NCI-H345 treated with DMSO at 0.1 percent for 48 hours (cell line): ENCODE measurements around the gene KATNB1.
"Not testable (repeated sequence)": the region's sequence is repeated elsewhere in the genome, so short reads cannot be mapped to it uniquely, and the experiment has no call there.

Source experiments
- DNase-seq: peaks from one replicate; lab custom pipeline; 2025; ENCODE audit not compliant: unreplicated experiment; lab: John Stamatoyannopoulos, UW

Gene KATNB1

DNA sequence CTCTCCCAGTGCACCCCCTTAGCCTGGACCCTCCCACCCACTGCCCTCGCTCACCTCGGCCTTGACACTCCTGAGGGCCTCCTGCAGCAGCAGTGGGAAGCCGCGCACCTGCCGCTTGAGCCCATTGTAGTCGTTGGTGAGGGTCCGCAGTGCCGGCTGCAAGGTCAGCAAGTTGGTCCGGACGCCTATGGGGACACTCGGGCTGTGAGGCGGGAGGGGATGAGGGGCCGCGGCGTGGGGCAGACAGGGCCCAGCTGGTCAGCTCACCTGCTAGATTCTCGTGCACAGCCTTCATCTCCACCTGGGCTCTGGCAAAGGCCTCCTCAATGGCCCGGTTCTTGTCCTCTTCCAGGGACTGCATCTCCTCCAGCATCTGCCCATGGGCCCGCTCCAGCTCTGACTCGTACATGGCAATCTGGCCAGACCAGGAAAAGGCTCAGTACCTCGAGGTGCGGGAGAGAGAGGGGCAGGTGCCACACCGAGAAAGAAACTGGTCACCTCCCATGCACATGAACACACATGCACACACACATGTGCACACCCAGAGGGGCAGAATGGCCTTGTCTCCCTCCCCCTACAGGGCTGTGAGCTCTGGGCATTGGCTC, 34.1 kb downstream of the KATNB1 start:
- DNase-seq: no peak

DNA sequence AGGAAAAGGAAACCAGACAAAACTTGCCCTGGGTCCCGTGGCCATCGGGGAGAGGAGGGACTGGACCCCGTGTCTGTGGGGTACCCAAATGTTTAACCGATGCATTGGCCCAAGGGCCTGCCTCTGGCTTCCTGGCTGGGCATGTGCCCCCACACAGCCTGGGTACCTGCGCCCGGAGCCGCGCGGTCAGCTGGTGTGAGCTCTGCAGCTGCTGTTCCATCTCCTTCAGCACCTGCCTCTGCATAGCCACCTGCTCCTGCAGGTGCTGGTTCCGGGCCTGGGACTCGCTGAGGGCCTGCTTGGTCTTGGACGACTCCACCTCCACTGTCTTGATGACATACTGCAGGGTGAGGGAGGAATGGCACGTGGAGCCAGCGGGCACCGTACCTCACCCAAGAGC, 34.8 kb downstream of the KATNB1 start:
- DNase-seq: no peak

GRCh38 chr16:57771141-57771785, 35.7 kb downstream of the KATNB1 start:
- no peak for DNase-seq

- DNase-seq: no peak
Observed at GRCh38 chr16:57773019-57773418, 37.4 kb downstream of the KATNB1 start.

- no peak for DNase-seq
Observed at GRCh38 chr16:57773655-57774295, 38.2 kb downstream of the KATNB1 start.

- no peak for DNase-seq
Observed at GRCh38 chr16:57774705-57775285, 39.2 kb downstream of the KATNB1 start.

DNA sequence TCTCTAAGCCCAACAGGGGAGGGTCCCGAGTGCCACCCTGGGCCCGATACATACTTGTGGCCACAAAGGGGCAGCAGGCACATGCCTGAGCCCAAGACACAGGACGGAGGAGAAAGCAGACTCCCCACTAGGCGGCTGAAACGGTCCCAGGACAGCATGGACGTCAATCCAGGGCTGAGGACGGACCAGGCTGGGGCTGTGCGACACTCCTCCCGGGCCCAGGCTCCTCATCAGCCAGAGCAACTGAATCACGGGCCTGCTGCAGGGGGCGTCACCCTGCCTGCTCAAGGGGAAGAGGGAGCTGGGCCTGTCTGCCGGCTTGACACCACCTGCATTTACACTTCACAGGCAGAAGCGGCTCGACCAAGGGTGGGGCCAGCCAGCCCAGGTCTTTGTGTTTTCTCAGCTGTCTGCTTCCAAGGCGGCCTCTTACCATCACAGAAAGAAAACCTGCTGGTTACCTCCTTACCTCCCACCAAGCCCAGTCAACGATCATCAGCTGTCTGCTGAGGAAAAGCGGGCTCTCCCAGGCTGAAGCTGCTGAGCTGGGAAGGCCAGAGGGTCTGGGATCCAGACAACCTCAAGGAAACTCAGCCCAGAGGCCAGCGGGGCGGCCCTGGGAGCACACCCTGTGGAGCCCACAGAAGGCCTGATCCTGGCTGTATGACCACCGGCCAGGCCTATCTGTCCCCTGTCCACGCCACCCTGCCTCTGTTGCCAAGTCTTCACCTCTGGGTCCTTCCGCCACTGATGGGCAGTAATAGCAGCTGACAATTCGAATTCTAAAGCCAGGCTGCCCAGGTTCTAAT, 40.3 kb downstream of the KATNB1 start:
- peak; percentile 67 for DNase-seq

DNA sequence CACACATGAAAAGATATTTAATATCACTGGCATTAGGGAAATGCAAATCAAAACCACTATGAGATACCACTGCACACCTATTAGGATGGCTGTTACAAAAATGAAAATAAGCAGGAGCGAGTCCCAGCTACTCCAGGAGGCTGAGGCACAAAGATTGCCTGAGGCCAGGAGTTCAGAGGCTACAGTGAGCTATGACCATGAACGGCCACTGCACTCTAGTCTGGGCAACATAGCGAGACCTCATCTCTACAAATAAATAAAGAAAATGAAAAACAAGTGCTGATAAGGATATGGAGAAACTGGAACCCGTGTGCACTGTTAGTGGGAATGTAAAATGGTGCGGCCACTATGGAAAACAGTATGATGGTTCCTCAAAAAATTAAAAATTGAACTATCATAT, 43.1 kb downstream of the KATNB1 start:
- DNase-seq: no peak

DNA sequence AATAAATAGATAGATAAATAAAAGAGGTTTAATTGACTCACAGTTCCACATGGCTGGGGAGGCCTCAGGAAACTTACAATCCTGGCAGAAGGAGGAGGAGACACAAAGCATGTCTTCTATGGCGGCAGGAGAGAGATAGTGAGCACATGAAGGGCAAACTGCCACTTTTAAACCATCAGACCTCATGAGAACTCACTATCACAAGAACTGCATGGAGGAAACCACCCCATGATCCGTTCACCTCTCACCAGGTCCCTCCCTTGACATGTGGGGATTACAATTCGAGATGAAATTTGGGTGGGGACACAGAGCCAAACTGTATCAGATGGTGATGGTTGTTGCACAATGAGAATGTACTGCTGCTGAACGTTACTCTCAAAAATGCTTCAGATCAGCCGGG, 44.3 kb downstream of the KATNB1 start:
- DNase-seq: not testable (repeated sequence)

DNA sequence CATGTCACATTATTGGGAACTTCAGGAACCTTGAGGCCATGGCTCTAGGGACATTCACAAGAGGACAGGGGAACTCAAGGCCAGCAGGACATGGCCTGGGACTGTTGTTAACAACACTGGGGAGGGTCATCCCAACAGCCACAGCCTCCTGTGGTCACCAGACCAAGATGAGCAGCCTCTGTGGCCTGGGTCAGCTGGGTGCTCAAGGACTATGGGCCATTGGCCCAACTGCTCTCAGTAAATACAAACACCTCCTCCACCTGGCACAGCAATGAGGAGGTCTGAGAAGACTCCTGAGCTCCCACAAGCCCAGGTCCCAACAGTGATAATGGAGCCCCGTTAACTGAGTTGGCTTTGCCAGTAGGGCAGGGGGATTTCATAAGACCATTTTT, 45.8 kb downstream of the KATNB1 start:
- no peak for DNase-seq

DNA sequence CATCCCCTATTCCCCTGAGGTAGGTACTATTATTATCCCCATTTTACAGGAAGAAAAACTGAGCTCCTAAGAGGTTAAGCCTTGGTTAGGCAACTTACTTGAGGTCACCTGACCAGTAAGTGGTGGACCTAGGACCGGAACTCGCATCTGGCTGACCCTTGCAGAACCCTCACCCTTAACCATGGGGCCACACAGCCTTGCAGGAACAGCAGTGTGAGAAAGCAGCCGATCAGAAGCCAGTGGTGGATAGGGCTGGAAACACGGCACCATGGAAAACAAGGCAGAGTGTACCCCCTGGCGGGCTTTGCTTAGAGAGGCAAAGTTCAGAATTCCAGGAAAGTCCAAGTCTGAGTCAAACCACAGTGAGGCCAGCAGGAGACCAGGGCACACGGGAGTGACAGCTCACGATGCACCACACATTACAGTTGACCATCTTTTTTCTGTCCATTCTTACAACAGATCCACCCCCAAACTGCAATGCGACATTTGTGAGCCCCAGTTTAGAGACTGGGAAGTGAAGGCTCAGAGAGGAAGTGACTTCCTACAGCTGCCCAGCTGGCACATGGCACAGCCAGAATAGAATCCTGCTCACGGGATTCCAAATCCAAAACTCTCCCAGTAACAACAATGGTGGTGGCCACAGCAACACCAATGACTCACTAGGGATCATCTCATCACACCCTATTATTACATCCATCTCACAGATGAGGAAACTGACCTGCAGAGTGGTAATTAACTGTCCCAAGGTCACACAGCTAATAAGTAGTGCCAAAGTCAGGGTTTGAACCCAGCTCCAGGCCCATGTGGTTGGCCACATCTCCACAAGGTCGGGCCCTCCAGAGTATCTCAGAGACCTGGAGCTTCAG, 46.4 kb downstream of the KATNB1 start:
- DNase-seq: no peak

DNA sequence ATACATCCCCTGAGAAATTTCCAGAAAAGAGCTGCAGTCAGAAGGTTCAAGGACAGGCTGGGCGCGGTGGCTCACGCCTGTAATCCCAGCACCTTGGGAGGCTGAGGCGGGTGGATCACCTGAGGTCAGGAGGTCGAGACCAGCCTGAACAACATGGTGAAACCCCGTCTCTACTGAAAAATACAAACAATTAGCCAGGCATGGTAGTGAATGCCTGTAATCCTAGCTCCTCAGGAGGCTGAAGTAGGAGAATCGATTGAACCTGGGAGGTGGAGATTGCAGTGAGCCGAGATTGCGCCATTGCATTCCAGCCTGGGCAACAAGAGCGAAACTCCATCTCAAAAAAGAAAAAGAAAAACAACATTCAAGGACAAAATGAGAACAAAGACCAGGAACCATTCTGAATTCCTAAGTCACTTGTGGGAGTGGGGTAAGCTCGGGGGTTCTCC, 47.1 kb downstream of the KATNB1 start:
- DNase-seq: not testable (repeated sequence)

- DNase-seq: no peak
Observed at GRCh38 chr16:57783116-57783515, 47.5 kb downstream of the KATNB1 start.

GRCh38 chr16:57783883-57784282, 48.3 kb downstream of the KATNB1 start:
- DNase-seq: no peak

DNA sequence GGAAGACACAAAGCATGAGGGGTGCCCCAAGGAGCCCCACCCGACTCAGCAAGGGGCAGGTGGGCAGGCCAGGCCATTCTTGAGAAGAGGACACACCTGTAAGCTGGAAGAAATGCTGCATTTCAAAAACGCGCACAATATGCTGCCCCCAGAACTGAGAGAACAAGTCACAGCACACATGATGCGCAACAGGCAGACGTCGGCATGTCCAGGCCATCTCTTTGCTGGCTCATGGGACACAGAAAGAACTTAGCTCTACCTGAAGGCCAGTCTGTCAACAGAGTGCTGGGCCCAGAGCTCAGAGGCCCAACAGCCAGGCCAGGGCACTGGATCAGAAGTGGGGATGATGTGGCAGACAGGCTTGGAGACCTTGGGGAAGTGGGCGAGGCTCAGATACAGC, 48.8 kb downstream of the KATNB1 start:
- DNase-seq: no peak

DNA sequence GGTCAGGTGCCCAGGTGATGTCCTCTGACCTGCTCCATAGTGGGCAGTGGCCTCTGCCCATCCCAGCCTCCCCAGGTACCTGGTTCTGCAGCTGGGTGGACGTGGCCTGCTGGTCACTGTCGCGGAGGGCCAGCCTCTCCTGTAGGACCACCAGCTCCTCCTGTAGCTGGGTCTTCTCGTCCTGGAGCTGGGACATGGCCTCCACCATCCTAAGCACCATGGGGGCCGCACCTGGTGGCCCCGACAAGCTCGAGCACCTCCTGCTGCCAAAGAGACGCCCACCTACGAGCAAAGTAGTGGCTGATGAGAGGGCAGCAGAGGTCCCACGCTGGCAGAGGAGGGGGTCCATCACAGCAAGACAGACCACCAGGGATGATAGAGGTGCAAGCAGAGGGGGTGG, 49.8 kb downstream of the KATNB1 start:
- DNase-seq: no peak

DNA sequence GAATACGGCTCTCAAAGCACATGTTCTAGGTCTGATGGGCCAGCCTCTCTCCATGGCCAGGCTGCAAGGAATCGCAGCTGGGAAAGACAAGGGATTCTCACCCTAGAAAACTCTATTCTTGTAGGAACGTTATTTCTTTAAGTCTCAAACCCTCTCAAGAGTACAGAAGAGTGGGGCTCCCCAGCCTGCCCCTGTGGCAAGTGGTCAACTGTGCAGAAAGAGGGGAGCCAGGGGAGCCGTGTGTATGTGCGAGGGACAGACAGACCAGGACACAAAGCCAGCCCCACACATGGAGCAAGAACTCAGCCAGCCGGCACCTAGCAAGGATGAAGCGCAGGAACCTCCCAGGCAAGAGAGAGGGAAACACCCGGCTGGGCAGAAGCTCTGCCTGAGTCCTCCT, 50.4 kb downstream of the KATNB1 start:
- no peak for DNase-seq

DNA sequence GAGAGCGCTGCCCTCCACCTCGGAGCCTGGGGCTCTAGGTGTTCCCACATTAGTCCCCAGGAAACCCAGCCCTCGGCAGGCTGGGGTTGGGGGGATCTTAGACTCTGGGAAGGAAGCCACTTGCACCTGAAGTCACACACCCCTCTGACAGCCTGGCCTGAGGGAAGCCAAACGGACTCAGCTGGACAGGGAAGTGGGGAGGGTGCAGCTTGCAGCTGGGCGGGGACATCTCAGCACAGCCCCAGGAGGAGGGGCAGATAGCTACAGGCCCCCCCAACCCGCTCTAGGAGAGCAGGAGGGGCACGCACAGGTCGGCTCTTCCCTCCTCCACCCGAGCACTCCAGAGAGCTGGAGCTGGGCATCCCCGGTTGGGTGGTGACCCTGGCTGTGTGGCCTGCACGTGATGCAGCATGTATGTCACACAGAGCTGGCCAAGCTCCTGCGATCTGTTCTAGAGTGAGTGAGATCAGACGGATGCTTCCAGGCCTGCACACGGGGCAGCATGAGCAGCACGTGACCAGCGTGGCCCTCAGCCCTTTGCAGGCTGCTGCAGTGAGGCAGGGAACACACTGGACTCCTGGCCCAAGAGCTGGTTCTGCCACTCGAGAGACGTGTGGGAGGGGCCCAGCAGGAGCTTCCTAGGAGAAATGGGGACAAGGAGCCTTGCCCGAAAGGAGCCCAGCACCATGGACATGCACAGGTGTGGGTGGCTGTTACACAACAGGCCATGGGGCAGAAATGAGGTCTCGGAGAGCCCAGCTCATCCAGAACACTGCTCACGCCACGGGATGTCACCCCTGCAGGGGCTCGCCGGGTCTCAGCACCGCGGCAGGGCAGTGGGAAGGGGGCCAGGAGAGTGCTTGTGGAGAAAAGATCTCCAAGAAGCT, 51.3 kb downstream of the KATNB1 start:
- no peak for DNase-seq

DNA sequence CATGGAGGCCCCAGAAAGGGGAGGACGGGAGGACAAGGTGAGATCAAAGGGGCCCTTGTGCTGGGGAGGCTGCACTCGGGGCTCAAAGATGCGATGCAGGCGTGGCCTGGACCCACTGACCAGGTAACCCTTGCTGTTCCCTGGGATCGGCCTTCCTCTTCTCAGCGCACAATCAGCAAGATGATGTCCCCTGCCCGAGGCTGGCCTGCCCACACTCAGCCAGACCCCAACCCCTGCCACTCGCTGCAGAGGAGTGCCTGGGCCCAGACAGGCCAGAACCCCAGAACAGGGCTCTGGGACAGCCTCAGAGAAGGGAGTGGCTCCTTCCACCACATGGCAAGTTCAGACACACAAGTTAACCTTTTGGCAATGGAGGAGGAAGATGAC, 51.9 kb downstream of the KATNB1 start:
- DNase-seq: no peak
